Loucy (cell line): ENCODE results near the gene OSBPL2.

Source experiments
- EZH2phosphoT487 ChIP-seq: fragments of 200-600 bp; IDR thresholded peaks from 2 replicates; pipeline ENCODE4 v1.6.1; 2018; ENCODE audit warnings: antibody characterized with exemption, mild to moderate bottlenecking, moderate library complexity, borderline replicate concordance
- TF ChIP-seq, protein P1 (sequence below): fragments of 200-600 bp; sonication (generic); conservative IDR thresholded peaks from 2 replicates; pipeline ENCODE4 v1.5.1; 2014; ENCODE audit warnings: mild to moderate bottlenecking, antibody characterized with exemption, low read length

DNA sequence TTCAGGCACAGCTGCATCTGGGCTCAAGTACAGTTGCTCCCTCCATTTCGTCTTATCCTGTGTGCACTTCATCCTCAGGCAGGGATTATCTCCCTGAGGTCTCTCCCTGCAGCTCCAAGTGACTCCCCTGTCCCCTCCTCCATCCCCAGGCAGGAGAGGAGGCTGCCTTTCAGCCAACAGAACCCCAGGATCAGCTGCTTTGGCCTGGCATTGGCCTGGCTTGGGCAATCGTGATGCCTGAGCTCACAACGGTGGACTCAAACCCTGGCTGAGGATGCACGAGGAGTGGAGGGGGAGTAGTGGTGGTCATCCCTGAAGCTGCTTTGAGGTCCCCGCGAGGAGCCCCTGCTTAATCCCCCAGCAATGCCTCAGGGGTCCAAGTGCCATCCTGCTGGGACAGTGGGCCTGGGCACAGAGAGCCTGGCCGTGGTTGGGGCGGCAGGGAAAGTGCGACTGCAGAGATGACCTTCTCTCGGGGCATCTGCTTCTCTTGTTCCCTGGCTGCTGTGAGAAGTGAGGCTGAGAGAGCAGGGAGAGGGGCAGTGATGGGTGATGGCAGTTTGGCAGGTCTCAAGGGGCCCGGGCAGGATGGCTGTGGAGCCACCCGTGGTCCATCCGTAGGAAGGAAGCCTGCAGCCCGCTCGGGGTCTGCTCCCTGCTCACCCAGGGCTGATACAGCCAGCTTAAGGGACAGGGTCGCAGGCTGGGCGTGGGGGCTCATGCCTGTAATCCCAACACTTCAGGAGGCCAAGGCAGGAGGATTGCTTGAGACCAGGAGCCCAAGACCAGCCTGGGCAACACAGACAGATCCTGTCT is 12.3 kb upstream of the OSBPL2 start:
- no peak for TF ChIP-seq EZH2phosphoT487
- TF ChIP-seq, protein P1, sequence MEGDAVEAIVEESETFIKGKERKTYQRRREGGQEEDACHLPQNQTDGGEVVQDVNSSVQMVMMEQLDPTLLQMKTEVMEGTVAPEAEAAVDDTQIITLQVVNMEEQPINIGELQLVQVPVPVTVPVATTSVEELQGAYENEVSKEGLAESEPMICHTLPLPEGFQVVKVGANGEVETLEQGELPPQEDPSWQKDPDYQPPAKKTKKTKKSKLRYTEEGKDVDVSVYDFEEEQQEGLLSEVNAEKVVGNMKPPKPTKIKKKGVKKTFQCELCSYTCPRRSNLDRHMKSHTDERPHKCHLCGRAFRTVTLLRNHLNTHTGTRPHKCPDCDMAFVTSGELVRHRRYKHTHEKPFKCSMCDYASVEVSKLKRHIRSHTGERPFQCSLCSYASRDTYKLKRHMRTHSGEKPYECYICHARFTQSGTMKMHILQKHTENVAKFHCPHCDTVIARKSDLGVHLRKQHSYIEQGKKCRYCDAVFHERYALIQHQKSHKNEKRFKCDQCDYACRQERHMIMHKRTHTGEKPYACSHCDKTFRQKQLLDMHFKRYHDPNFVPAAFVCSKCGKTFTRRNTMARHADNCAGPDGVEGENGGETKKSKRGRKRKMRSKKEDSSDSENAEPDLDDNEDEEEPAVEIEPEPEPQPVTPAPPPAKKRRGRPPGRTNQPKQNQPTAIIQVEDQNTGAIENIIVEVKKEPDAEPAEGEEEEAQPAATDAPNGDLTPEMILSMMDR: no peak
